K562 (cell line): ENCODE data around the gene CPT1B. TPM values are rescaled to one million over a fixed set of nuclear protein-coding genes. Genes with fewer than 3 reads are reported as not detected.

Source experiments
- ATAC-seq: fragments of 200-7000 bp; cut with Tn5 transposase; 3 replicates; pipeline ENCODE4 v1.9.1; 2020; ENCODE audit warnings: moderate library complexity
- BruUV-seq: library from RNA; stranded (reverse); fragments of 400-500 nt; replicated peaks from 2 replicates; lab custom pipeline; 2021; lab: Mats Ljungman, UMichigan
- CTCF ChIA-PET: fragments of 300-600 bp; formaldehyde crosslinking; extraction: SDS; loops from one replicate; lab custom pipeline; 2021; ENCODE audit warnings: low intra/inter-chr PET ratio; lab: Yijun Ruan, JAX
- POLR2A ChIA-PET: fragments of 300-600, 350-650 bp; sonication (Branson Sonifier 250); formaldehyde crosslinking; extraction: SDS; loops from one replicate; lab custom pipeline; 2021; ENCODE audit warnings: antibody characterized with exemption, inconsistent platforms; lab: Yijun Ruan, JAX
- DNase-seq, 4 experiments: peaks; one replicate each; pipeline versions ENCODE4 v3.0.0 to v3.0.0-alpha.2; 2011 to 2018; ENCODE audit warnings: low spot score in 3 of 4, mixed read lengths in 3 of 4; ENCODE audit errors: extremely low read depth in 1 of 4
- FAIRE-seq: peaks from 2 replicates; lab custom pipeline; 2011; peaks lifted over from hg19 to GRCh38; lab: Jason Lieb, UNC
- H2AFZ ChIP-seq: 2 replicates; pipeline ENCODE4 v1.6.0; 2011; ENCODE audit warnings: low read depth, low read length, control low read depth, inconsistent platforms
- H3K27ac ChIP-seq: fragments of 200-600 bp; 3 replicates; pipeline ENCODE4 v1.8.0; 2011; ENCODE audit warnings: low read depth, mild to moderate bottlenecking, control low read depth, inconsistent platforms, low read length, moderate library complexity, mixed read lengths; ENCODE audit errors: extremely low read depth
- H3K27me3 ChIP-seq, 2 experiments: fragments of 300-600 bp in 1 of 2; 2 replicates in 1 of 2; 3 replicates in 1 of 2; pipeline versions ENCODE4 v1.6.0 to v1.8.0; 2011; ENCODE audit warnings: inconsistent platforms in 2 of 2, low read length in 2 of 2, mild to moderate bottlenecking in 1 of 2, mixed read lengths in 1 of 2, moderate library complexity in 1 of 2; ENCODE audit not compliant: control insufficient read depth in 2 of 2, insufficient read depth in 2 of 2
- H3K36me3 ChIP-seq: fragments of 300-600 bp; 3 replicates; pipeline ENCODE4 v1.8.0; 2011; ENCODE audit warnings: mild to moderate bottlenecking, low read length, inconsistent platforms; ENCODE audit not compliant: control insufficient read depth, insufficient read depth
- H3K4me1 ChIP-seq, 2 experiments: fragments of 200-600 bp in 1 of 2; replicated peaks in 1 of 2; 2 replicates in 1 of 2; 3 replicates in 1 of 2; pipeline versions ENCODE4 v1.5.1 to v1.8.0; 2011; ENCODE audit warnings: inconsistent platforms in 2 of 2, low read length in 2 of 2, mild to moderate bottlenecking in 1 of 2, mixed read lengths in 1 of 2, moderate library complexity in 1 of 2; ENCODE audit not compliant: control insufficient read depth in 2 of 2, insufficient read depth in 2 of 2
- H3K4me2 ChIP-seq: 2 replicates; pipeline ENCODE4 v1.6.1; 2011; ENCODE audit warnings: low read length, control low read depth, inconsistent platforms, mixed read lengths; ENCODE audit not compliant: insufficient read depth
- H3K4me3 ChIP-seq: fragments of 200-600 bp; sonication (generic), shearing (Covaris generic); 2 replicates; pipeline ENCODE4 v1.5.1; 2016; ENCODE audit warnings: control low read depth, inconsistent platforms
- H3K79me2 ChIP-seq: fragments of 200-600 bp; 3 replicates; pipeline ENCODE4 v1.8.0; 2011; ENCODE audit warnings: low read length, inconsistent platforms; ENCODE audit not compliant: control insufficient read depth, insufficient read depth
- H3K9ac ChIP-seq, 2 experiments: 2 replicates each; pipeline versions ENCODE4 v1.6.0 to v1.6.1; 2011; ENCODE audit warnings: low read depth in 2 of 2, low read length in 2 of 2, control low read depth in 1 of 2, inconsistent platforms in 1 of 2, mild to moderate bottlenecking in 1 of 2, mixed read lengths in 1 of 2; ENCODE audit not compliant: insufficient read depth in 1 of 2
- H3K9me1 ChIP-seq: one replicate; pipeline ENCODE4 v1.6.0; 2011; ENCODE audit warnings: inconsistent platforms, mild to moderate bottlenecking, low read length, moderate library complexity; ENCODE audit not compliant: control insufficient read depth, insufficient read depth
- H3K9me3 ChIP-seq: replicated peaks from 2 replicates; pipeline ENCODE4 v1.5.1; 2011; ENCODE audit warnings: low read depth, low read length, inconsistent platforms; ENCODE audit not compliant: control insufficient read depth, insufficient read depth
- H4K20me1 ChIP-seq: replicated peaks from 2 replicates; pipeline ENCODE4 v1.6.1; 2011; ENCODE audit warnings: low read length, inconsistent platforms, mixed read lengths; ENCODE audit not compliant: control insufficient read depth, insufficient read depth
- FOXJ2 ChIP-seq: fragments of 200-800 bp; sonication (Bioruptor generic); IDR thresholded peaks from 2 replicates; pipeline ENCODE4 v1.6.1; 2016; ENCODE audit warnings: missing genetic modification characterization, missing compliant biosample characterization
- MCM5 ChIP-seq: fragments of 450-650 bp; IDR thresholded peaks from 2 replicates; pipeline ENCODE4 v1.6.1; 2016; ENCODE audit warnings: low read depth
- YY1 ChIP-seq, 3 experiments: IDR thresholded peaks; 2 replicates each; pipeline ENCODE4 v1.6.1; 2011; ENCODE audit warnings: low read length in 2 of 3, mild to moderate bottlenecking in 2 of 3, moderate library complexity in 2 of 3, borderline replicate concordance in 1 of 3, control low read depth in 1 of 3, low read depth in 1 of 3; ENCODE audit not compliant: insufficient read depth in 3 of 3, insufficient replicate concordance in 2 of 3, control insufficient read depth in 1 of 3, insufficient read length in 1 of 3; ENCODE audit errors: extremely low read depth in 1 of 3
- ZNF121 ChIP-seq: sonication (generic); formaldehyde crosslinking; conservative IDR thresholded peaks from 2 replicates; pipeline ENCODE4 v1.8.0; 2022; ENCODE audit warnings: missing genetic modification reagents
- ZNF764 ChIP-seq: fragments of 250-450 bp; sonication (Bioruptor Pico); IDR thresholded peaks from 2 replicates; pipeline ENCODE4 v1.4.0; 2020; ENCODE audit warnings: low read depth, mild to moderate bottlenecking, moderate library complexity
- WGBS: fragments of 100-300 bp; shearing (Covaris generic); methylation state at CpG from one replicate; pipeline ENCODE4 v1.1.6; 2016; ENCODE audit warnings: low coverage, mixed read lengths; ENCODE audit not compliant: insufficient coverage; ENCODE audit errors: missing lambda C conversion rate; 5-methylcytosine and 5-hydroxymethylcytosine counted together
- in situ Hi-C: fragments of 300-500 bp; cut with MboI; formaldehyde crosslinking; loops from 4 replicates; pipeline ENCODE4 v1.15.0; 2018; ENCODE audit warnings: inconsistent platforms, mixed read lengths
- intact Hi-C: fragments of 100-400 bp; cut with micrococcal nuclease; formaldehyde crosslinking; loops from 2 replicates; pipeline ENCODE4 v1.14.2; 2022
- polyA plus RNA-seq, 8 experiments: library from polyadenylated mRNA; depleted of rRNA in 4 of 8; stranded (reverse) in 5 of 8; unstranded in 3 of 8; fragments of >200 nt; fragmentation: Nextera tagmentation in 2 of 8; fragmentation: Illumina TruSeq in 1 of 8; extraction: Ambion mirVana in 2 of 8; extraction: Trizol in 1 of 8; gene quantifications; 2 replicates each; pipeline versions ENCODE4 v1.2.1 to v1.2.3, GENCODE V29; 2011 to 2014; ENCODE audit warnings: inconsistent platforms in 1 of 8, missing spikeins in 1 of 8
- total RNA-seq, 7 experiments: library from RNA; depleted of rRNA in 6 of 7; stranded (reverse); fragments of >200 nt in 6 of 7; fragmentation: Illumina TruSeq in 2 of 7; extraction: Trizol in 2 of 7; gene quantifications; 2 replicates each; pipeline versions ENCODE4 v1.2.1 to v1.2.3, GENCODE V29; 2011 to 2021; ENCODE audit warnings: low replicate concordance in 1 of 7
- TF ChIP-seq, protein P1 (sequence below): fragments of 450-650 bp; IDR thresholded peaks from 2 replicates; pipeline ENCODE4 v1.6.1; 2016; ENCODE audit warnings: low read depth, mild to moderate bottlenecking, moderate library complexity
- TF ChIP-seq, protein P2 (sequence below): sonication (generic); formaldehyde crosslinking; IDR thresholded peaks from 2 replicates; pipeline ENCODE4 v1.8.0; 2022; ENCODE audit warnings: mild to moderate bottlenecking, missing genetic modification reagents
- TF ChIP-seq, protein P3 (sequence below), 3 experiments: fragments of 200-800 bp in 1 of 3; sonication (Bioruptor generic) in 1 of 3; sonication (generic) in 1 of 3; formaldehyde crosslinking in 1 of 3; IDR thresholded peaks; 2 replicates each; pipeline versions ENCODE4 v1.6.1 to v1.8.0; 2016 to 2022; ENCODE audit warnings: mild to moderate bottlenecking in 2 of 3, missing compliant biosample characterization in 2 of 3, missing genetic modification characterization in 2 of 3, missing genetic modification reagents in 1 of 3
- TF ChIP-seq, protein P4 (sequence below): fragments of 200-800 bp; sonication (Bioruptor generic); IDR thresholded peaks from 2 replicates; pipeline ENCODE4 v1.6.1; 2017; ENCODE audit warnings: missing genetic modification characterization, missing compliant biosample characterization
- TF ChIP-seq, protein P5 (sequence below): fragments of 450-650 bp; IDR thresholded peaks from one replicate; pipeline ENCODE4 v1.6.1; 2018; ENCODE audit warnings: mild to moderate bottlenecking, moderate library complexity; ENCODE audit not compliant: partially characterized antibody

The CPT1B gene
- total and polyA plus RNA-seq, 9 of the 15 experiments (the other 6 are each of a cell fraction or from before 2014, with no cell fraction given): 0.35 to 6.1 (median 2.6) TPM

DNA sequence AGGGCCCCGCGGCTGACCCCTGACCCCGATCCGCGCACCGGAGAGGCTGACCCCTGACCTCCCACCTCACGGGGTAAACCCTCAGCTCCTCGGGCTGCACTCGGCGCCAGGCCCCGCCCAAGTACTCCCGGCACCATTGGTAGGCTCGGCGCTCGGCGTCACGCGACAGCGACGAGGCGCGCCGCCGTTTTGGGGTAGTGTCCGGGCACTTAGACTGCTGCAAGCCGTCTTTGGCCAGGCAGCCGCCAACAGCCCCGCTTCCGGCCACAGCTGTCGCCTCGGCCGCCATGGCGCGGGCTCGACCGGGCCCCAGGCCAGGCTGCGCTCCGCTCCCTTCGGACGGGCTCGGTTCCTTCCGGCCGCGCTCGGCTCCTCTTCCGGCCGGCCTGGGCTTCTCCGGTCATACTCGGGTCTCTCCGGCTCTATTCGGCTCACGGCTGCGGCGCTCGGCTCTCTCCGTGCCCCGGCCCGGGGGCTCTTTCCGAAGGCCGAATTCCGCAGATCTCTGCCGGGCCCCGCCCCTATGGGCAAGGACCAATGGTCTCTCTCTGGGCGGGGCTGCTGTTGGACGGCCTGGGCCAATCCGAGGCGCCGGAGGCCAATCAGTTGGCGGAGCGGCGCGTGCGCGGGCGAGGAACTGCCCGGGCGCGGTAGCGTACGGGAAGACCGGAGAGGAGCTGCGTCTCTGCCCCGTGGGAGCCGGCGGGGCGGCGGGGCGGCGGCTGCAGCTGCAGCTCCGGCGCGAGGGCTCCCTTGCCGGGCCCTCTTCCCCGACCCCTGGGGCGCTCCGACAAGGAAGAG, 4.5 kb upstream of the CPT1B start, which contains the start of gene CHKB (continued):
- TF ChIP-seq, protein P1, sequence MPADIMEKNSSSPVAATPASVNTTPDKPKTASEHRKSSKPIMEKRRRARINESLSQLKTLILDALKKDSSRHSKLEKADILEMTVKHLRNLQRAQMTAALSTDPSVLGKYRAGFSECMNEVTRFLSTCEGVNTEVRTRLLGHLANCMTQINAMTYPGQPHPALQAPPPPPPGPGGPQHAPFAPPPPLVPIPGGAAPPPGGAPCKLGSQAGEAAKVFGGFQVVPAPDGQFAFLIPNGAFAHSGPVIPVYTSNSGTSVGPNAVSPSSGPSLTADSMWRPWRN: no peak
- TF ChIP-seq MCM5: no peak
- TF ChIP-seq, protein P2, sequence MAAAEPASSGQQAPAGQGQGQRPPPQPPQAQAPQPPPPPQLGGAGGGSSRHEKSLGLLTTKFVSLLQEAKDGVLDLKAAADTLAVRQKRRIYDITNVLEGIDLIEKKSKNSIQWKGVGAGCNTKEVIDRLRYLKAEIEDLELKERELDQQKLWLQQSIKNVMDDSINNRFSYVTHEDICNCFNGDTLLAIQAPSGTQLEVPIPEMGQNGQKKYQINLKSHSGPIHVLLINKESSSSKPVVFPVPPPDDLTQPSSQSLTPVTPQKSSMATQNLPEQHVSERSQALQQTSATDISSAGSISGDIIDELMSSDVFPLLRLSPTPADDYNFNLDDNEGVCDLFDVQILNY (CRISPR knock-in tag): no peak

DNA sequence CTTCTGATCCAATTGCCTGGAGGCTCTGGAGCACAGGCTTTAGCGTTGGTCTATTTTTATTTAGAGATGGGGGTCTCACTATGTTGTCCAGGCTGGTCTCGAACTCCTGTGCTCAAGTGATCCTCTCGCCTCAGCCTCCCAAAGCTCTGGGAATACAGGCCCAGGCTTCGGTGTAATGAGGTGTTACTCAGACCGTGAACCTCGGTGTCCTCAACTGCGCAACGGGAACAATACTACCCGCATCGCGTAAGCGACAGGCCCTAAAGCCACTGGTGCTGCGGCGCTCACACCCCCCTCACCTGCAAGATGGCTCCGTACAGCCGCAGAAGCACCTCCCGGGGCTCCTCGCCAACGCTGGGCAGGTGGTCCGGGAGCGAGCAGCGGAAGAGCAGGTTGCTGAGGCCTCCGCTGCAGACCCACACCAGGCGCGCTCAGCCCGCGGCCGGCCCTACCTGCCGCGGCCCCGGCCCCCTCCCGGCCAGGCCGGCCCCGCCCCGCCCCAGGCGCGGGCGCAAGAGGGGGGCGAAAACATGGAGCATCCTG, 3.8 kb upstream of the CPT1B start:
- no peak for DNase-seq
- no peaks in the 10 kb centered on the region for H3K9me1 ChIP-seq
- no peak for ATAC-seq
- BruUV-seq: no TSS peak
- 11% methylated on average over 14 of the region's 39 CpGs for WGBS
- peak overlapping the region; percentile 92 for H2AFZ ChIP-seq
- intact Hi-C loops (no loop called here), in situ Hi-C loops (no loop called here)
- peak overlapping the region; percentile 77 for H3K4me3 ChIP-seq
- no peak for FAIRE-seq
- no peaks in the 10 kb centered on the region for H3K9me3 ChIP-seq
- no peaks in the 10 kb centered on the region for H3K27me3 ChIP-seq
- peaks cover 15 to 31% of the 10 kb centered on the region in 2 experiments; a peak in 4 of 5 replicates for H3K4me1 ChIP-seq
- H3K4me2 ChIP-seq: peak overlapping the region; percentile 84
- ChIA-PET CTCF (no interaction called here), POLR2A (interaction anchor here (0.5 to 1.3 kb wide), 6 partner anchors 13 to 424 kb away, joined by 3 to 4 read pairs (median 3); partner anchors contain the start of genes SCO2 and SYCE3)
- H3K27ac ChIP-seq: peak overlapping the region; percentile 96; the same call in 2 of the 3 replicates
- H3K79me2 ChIP-seq: peaks cover 6% of the 10 kb centered on the region; the same call in 2 of the 3 replicates
- H4K20me1 ChIP-seq: no peaks in the 10 kb centered on the region
- peak overlapping the region; percentile 93 to 97 for H3K9ac ChIP-seq
- no peaks in the 10 kb centered on the region; the same call in 2 of the 3 replicates for H3K36me3 ChIP-seq
- TF ChIP-seq ZNF764 (no peak), ZNF121 (CRISPR knock-in tag) (peak; percentile 79), YY1 (IDR thresholded peaks at IDR 0.05; ENCODE audit: borderline replicate concordance in 1 of 3, control insufficient read depth in 1 of 3, extremely low read depth in 1 of 3, insufficient read depth in 3 of 3, insufficient read length in 1 of 3, insufficient replicate concordance in 2 of 3, low read depth in 1 of 3, low read length in 2 of 3) (peak in 1 of 3 experiments; percentile 44), FOXJ2 (tag) (no peak)
- TF ChIP-seq, protein P3, sequence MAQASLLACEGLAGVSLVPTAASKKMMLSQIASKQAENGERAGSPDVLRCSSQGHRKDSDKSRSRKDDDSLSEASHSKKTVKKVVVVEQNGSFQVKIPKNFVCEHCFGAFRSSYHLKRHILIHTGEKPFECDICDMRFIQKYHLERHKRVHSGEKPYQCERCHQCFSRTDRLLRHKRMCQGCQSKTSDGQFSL (CRISPR knock-in tag; IDR thresholded peaks at IDR 0.05): 0 out of 2 replicates have a peak, but pooled peaks have one; percentile 64
- TF ChIP-seq, protein P3 (tag; IDR thresholded peaks at IDR 0.05): 0 out of 4 replicates have a peak, but pooled peaks of 1 of the 2 experiments have one; percentile 39
- TF ChIP-seq, protein P4, sequence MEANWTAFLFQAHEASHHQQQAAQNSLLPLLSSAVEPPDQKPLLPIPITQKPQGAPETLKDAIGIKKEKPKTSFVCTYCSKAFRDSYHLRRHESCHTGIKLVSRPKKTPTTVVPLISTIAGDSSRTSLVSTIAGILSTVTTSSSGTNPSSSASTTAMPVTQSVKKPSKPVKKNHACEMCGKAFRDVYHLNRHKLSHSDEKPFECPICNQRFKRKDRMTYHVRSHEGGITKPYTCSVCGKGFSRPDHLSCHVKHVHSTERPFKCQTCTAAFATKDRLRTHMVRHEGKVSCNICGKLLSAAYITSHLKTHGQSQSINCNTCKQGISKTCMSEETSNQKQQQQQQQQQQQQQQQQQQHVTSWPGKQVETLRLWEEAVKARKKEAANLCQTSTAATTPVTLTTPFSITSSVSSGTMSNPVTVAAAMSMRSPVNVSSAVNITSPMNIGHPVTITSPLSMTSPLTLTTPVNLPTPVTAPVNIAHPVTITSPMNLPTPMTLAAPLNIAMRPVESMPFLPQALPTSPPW (CRISPR knock-in tag): peak; percentile 82
- TF ChIP-seq, protein P5, sequence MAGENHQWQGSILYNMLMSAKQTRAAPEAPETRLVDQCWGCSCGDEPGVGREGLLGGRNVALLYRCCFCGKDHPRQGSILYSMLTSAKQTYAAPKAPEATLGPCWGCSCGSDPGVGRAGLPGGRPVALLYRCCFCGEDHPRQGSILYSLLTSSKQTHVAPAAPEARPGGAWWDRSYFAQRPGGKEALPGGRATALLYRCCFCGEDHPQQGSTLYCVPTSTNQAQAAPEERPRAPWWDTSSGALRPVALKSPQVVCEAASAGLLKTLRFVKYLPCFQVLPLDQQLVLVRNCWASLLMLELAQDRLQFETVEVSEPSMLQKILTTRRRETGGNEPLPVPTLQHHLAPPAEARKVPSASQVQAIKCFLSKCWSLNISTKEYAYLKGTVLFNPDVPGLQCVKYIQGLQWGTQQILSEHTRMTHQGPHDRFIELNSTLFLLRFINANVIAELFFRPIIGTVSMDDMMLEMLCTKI: no peak
